ENCODE data around the gene APOE. TPM values are rescaled to one million over a fixed set of nuclear protein-coding genes. Genes with fewer than 3 reads are reported as not detected.

The APOE gene
- total and polyA plus RNA-seq, 9 of the 15 experiments (the other 6 are each of a cell fraction or from before 2014, with no cell fraction given), result 0.14 to 180 (median 58.1) TPM; not detected in 1

DNA sequence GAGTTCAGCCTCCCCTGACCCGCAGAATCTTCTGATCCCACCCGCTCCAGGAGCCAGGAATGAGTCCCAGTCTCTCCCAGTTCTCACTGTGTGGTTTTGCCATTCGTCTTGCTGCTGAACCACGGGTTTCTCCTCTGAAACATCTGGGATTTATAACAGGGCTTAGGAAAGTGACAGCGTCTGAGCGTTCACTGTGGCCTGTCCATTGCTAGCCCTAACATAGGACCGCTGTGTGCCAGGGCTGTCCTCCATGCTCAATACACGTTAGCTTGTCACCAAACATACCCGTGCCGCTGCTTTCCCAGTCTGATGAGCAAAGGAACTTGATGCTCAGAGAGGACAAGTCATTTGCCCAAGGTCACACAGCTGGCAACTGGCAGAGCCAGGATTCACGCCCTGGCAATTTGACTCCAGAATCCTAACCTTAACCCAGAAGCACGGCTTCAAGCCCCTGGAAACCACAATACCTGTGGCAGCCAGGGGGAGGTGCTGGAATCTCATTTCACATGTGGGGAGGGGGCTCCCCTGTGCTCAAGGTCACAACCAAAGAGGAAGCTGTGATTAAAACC, 1.1 kb upstream of the APOE start (continued):
- TF ChIP-seq MAZ (CRISPR knock-in tag; conservative IDR thresholded peaks at IDR 0.05 in 1 of 2, IDR thresholded peaks at IDR 0.05 in 1 of 2) (peak in 1 of 2 experiments; percentile 16; a peak in 1 of 4 replicates), POLR2H (tag; IDR thresholded peaks at IDR 0.05; ENCODE audit: low read depth) (peak; percentile 45), SIN3A (IDR thresholded peaks at IDR 0.05; ENCODE audit: borderline replicate concordance in 2 of 2, control insufficient read depth in 1 of 2, low read depth in 2 of 2, low read length in 2 of 2) (no peak), RB1 (IDR thresholded peaks at IDR 0.05; ENCODE audit: low read depth) (0 out of 2 replicates have a peak, but pooled peaks have one; percentile 20), PURB (CRISPR knock-in tag; IDR thresholded peaks at IDR 0.05; ENCODE audit: low read depth) (no peak), KDM1A (IDR thresholded peaks at IDR 0.05) (0 out of 4 replicates have a peak, but pooled peaks of 1 of the 2 experiments have one; percentile 43), ZNF282 (CRISPR knock-in tag; IDR thresholded peaks at IDR 0.05) (0 out of 2 replicates have a peak, but pooled peaks have one; percentile 34), ZFP36 (IDR thresholded peaks at IDR 0.05; ENCODE audit: low read depth, low read length, partially characterized antibody) (peak; percentile 58), ZNF253 (CRISPR knock-in tag; conservative IDR thresholded peaks at IDR 0.05) (no peak), NR2F6 (CRISPR knock-in tag; IDR thresholded peaks at IDR 0.05) (0 out of 2 replicates have a peak, but pooled peaks have one; percentile 62), POLR2A (conservative IDR thresholded peaks at IDR 0.05) (peak; percentile 50), SRF (CRISPR knock-in tag; IDR thresholded peaks at IDR 0.05) (peak in 1 of 2 experiments; percentile 63; a peak in 1 of 4 replicates), OTX1 (CRISPR knock-in tag; IDR thresholded peaks at IDR 0.05) (no peak), ARHGAP35 (IDR thresholded peaks at IDR 0.05; ENCODE audit: partially characterized antibody) (no peak), RAD21 (CRISPR knock-in tag; conservative IDR thresholded peaks at IDR 0.05 in 1 of 2, IDR thresholded peaks at IDR 0.05 in 1 of 2) (peak in 1 of 2 experiments; percentile 46; a peak in 2 of 4 replicates), ZNF583 (CRISPR knock-in tag; IDR thresholded peaks at IDR 0.05) (0 out of 2 replicates have a peak, but pooled peaks have one; percentile 14)
- TF ChIP-seq, protein P1, sequence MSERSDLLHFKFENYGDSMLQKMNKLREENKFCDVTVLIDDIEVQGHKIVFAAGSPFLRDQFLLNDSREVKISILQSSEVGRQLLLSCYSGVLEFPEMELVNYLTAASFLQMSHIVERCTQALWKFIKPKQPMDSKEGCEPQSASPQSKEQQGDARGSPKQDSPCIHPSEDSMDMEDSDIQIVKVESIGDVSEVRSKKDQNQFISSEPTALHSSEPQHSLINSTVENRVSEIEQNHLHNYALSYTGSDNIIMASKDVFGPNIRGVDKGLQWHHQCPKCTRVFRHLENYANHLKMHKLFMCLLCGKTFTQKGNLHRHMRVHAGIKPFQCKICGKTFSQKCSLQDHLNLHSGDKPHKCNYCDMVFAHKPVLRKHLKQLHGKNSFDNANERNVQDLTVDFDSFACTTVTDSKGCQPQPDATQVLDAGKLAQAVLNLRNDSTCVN (CRISPR knock-in tag; IDR thresholded peaks at IDR 0.05), result peak; percentile 51; the same call in 1 of the 2 replicates
- TF ChIP-seq, protein P2, sequence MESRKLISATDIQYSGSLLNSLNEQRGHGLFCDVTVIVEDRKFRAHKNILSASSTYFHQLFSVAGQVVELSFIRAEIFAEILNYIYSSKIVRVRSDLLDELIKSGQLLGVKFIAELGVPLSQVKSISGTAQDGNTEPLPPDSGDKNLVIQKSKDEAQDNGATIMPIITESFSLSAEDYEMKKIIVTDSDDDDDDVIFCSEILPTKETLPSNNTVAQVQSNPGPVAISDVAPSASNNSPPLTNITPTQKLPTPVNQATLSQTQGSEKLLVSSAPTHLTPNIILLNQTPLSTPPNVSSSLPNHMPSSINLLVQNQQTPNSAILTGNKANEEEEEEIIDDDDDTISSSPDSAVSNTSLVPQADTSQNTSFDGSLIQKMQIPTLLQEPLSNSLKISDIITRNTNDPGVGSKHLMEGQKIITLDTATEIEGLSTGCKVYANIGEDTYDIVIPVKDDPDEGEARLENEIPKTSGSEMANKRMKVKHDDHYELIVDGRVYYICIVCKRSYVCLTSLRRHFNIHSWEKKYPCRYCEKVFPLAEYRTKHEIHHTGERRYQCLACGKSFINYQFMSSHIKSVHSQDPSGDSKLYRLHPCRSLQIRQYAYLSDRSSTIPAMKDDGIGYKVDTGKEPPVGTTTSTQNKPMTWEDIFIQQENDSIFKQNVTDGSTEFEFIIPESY (CRISPR knock-in tag; IDR thresholded peaks at IDR 0.05), result peak; percentile 36; the same call in 1 of the 2 replicates
- TF ChIP-seq, protein P3, sequence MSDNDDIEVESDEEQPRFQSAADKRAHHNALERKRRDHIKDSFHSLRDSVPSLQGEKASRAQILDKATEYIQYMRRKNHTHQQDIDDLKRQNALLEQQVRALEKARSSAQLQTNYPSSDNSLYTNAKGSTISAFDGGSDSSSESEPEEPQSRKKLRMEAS (CRISPR knock-in tag; IDR thresholded peaks at IDR 0.05), result peak; percentile 42; the same call in 1 of the 2 replicates
